SK-N-SH (cell line): ENCODE results near the gene TRAPPC12. TPM values are rescaled to one million over a fixed set of nuclear protein-coding genes. Genes with fewer than 3 reads are reported as not detected.

ENCODE experiments used
- CTCF ChIA-PET: fragments of 300-600, 350-600 bp; formaldehyde crosslinking; extraction: SDS; loops from one replicate; lab custom pipeline; 2021; lab: Yijun Ruan, JAX
- POLR2A ChIA-PET: fragments of 350-600 bp; sonication (Branson Sonifier 250); formaldehyde crosslinking; extraction: SDS; loops from one replicate; lab custom pipeline; 2020; ENCODE audit warnings: antibody characterized with exemption, inconsistent platforms; lab: Yijun Ruan, JAX
- DNase-seq: peaks from one replicate; pipeline ENCODE4 v3.0.0; 2012
- H2AFZ ChIP-seq: fragments of 200-600 bp; sonication (generic); 2 replicates; pipeline ENCODE4 v1.8.1; 2016; ENCODE audit warnings: antibody characterized with exemption, mild to moderate bottlenecking, low read depth
- H3F3A ChIP-seq: fragments of 200-600 bp; sonication (generic); replicated peaks from 2 replicates; pipeline ENCODE3; 2016; ENCODE audit warnings: antibody characterized with exemption, mild to moderate bottlenecking; ENCODE audit not compliant: insufficient read depth
- H3K27ac ChIP-seq, 2 experiments: fragments of 200-500 bp in 1 of 2; fragments of 200-600 bp in 1 of 2; sonication (Bioruptor generic) in 1 of 2; sonication (generic), shearing (Covaris generic) in 1 of 2; 2 replicates each; pipeline versions ENCODE4 v1.5.1 to v1.6.1; 2014 to 2016; ENCODE audit warnings: low read depth in 2 of 2, inconsistent platforms in 1 of 2, low read length in 1 of 2, mild to moderate bottlenecking in 1 of 2, mixed read lengths in 1 of 2
- H3K27me3 ChIP-seq: fragments of 200-600 bp; sonication (generic), shearing (Covaris generic); 2 replicates; pipeline ENCODE4 v1.6.1; 2016; ENCODE audit warnings: mixed run types; ENCODE audit not compliant: insufficient read depth
- H3K36me3 ChIP-seq, 2 experiments: fragments of 200-500 bp in 1 of 2; fragments of 200-600 bp in 1 of 2; sonication (Bioruptor generic) in 1 of 2; sonication (generic) in 1 of 2; replicated peaks in 1 of 2; 2 replicates each; pipeline versions ENCODE3 to v1.5.1; 2014 to 2016; ENCODE audit warnings: low read length in 1 of 2, mild to moderate bottlenecking in 1 of 2; ENCODE audit not compliant: insufficient read depth in 2 of 2, control insufficient read depth in 1 of 2
- H3K4me1 ChIP-seq, 2 experiments: fragments of 200-500 bp in 1 of 2; fragments of 200-600 bp in 1 of 2; sonication (Bioruptor generic) in 1 of 2; sonication (generic), shearing (Covaris generic) in 1 of 2; 2 replicates each; pipeline versions ENCODE4 v1.5.1 to v1.6.1; 2014 to 2016; ENCODE audit warnings: low read depth in 1 of 2, low read length in 1 of 2, mixed run types in 1 of 2; ENCODE audit not compliant: insufficient read depth in 2 of 2, control insufficient read depth in 1 of 2
- H3K4me2 ChIP-seq: fragments of 200-600 bp; sonication (generic), shearing (Covaris generic); 2 replicates; pipeline ENCODE4 v1.6.1; 2017; ENCODE audit warnings: mixed run types
- H3K4me3 ChIP-seq, 2 experiments: fragments of 200-500 bp in 1 of 2; fragments of 200-600 bp in 1 of 2; sonication (Bioruptor generic) in 1 of 2; sonication (generic), shearing (Covaris generic) in 1 of 2; 2 replicates each; pipeline versions ENCODE4 v1.5.1 to v1.8.1; 2014 to 2016; ENCODE audit warnings: low read depth in 2 of 2, inconsistent platforms in 1 of 2, low read length in 1 of 2, mild to moderate bottlenecking in 1 of 2, mixed read lengths in 1 of 2, moderate library complexity in 1 of 2
- H3K79me2 ChIP-seq: fragments of 200-600 bp; sonication (generic); 2 replicates; pipeline ENCODE4 v1.8.1; 2017; ENCODE audit warnings: mild to moderate bottlenecking; ENCODE audit not compliant: insufficient read depth
- H3K9ac ChIP-seq: fragments of 200-600 bp; sonication (generic); 2 replicates; pipeline ENCODE4 v1.6.1; 2017; ENCODE audit warnings: mixed run types
- H3K9me2 ChIP-seq: fragments of 200-600 bp; sonication (generic); 2 replicates; pipeline ENCODE4 v1.6.1; 2017; ENCODE audit warnings: mixed run types
- H3K9me3 ChIP-seq: fragments of 200-600 bp; sonication (generic); 2 replicates; pipeline ENCODE4 v1.6.1; 2017; ENCODE audit warnings: mixed run types, mild to moderate bottlenecking, moderate library complexity
- H4K20me1 ChIP-seq: fragments of 200-600 bp; sonication (generic); 2 replicates; pipeline ENCODE4 v1.6.1; 2017; ENCODE audit warnings: mild to moderate bottlenecking, mixed run types; ENCODE audit not compliant: insufficient read depth
- EP300 ChIP-seq, 2 experiments: IDR thresholded peaks; 2 replicates each; pipeline versions ENCODE4 v1.4.0 to v1.6.1; 2012; ENCODE audit warnings: borderline replicate concordance in 1 of 2, low read depth in 1 of 2, low read length in 1 of 2
- EZH2phosphoT487 ChIP-seq: fragments of 200-600 bp; sonication (generic); IDR thresholded peaks from 2 replicates; pipeline ENCODE4 v1.6.1; 2017; ENCODE audit warnings: low read depth, mixed run types, mild to moderate bottlenecking, antibody characterized with exemption, moderate library complexity, borderline replicate concordance
- FOSL2 ChIP-seq: IDR thresholded peaks from 2 replicates; pipeline ENCODE4 v1.4.0; 2012; ENCODE audit warnings: low read depth, mild to moderate bottlenecking, moderate library complexity, borderline replicate concordance
- FOXJ3 ChIP-seq: sonication (generic); formaldehyde crosslinking; IDR thresholded peaks from 2 replicates; pipeline ENCODE4 v1.5.1; 2020; ENCODE audit warnings: mild to moderate bottlenecking, missing genetic modification reagents
- FOXM1 ChIP-seq: IDR thresholded peaks from 2 replicates; pipeline ENCODE4 v1.4.0; 2012; ENCODE audit warnings: low read depth, mild to moderate bottlenecking
- GATA2 ChIP-seq: sonication (generic); formaldehyde crosslinking; IDR thresholded peaks from 2 replicates; pipeline ENCODE4 v1.5.0; 2020; ENCODE audit warnings: mild to moderate bottlenecking, missing genetic modification reagents
- JUND ChIP-seq: IDR thresholded peaks from 2 replicates; pipeline ENCODE4 v1.4.0; 2012
- RAD21 ChIP-seq: IDR thresholded peaks from 2 replicates; pipeline ENCODE4 v1.6.1; 2012; ENCODE audit warnings: mild to moderate bottlenecking, low read length
- RCOR1 ChIP-seq: fragments of 150-350 bp; IDR thresholded peaks from 2 replicates; pipeline ENCODE4 v1.6.1; 2017; ENCODE audit warnings: antibody characterized with exemption, low read length
- SMC3 ChIP-seq: IDR thresholded peaks from 2 replicates; pipeline ENCODE4 v1.6.1; 2012; ENCODE audit warnings: low read depth, low read length, improper control_type of control experiment
- TCF12 ChIP-seq: IDR thresholded peaks from 2 replicates; pipeline ENCODE4 v1.4.0; 2012
- YY1 ChIP-seq: IDR thresholded peaks from 2 replicates; pipeline ENCODE4 v1.4.0; 2012; ENCODE audit warnings: low read depth, mild to moderate bottlenecking
- WGBS: methylation state at CpG from one replicate; pipeline ENCODE4 v1.1.6; 2017; ENCODE audit warnings: low lambda C conversion rate; 5-methylcytosine and 5-hydroxymethylcytosine counted together
- polyA plus RNA-seq, 3 experiments: library from polyadenylated mRNA; depleted of rRNA; stranded (reverse); fragments of >200 nt; gene quantifications; 2 replicates each; pipeline ENCODE4 v1.2.3, GENCODE V29; 2012
- TF ChIP-seq, protein P1 (sequence below): IDR thresholded peaks from 2 replicates; pipeline ENCODE4; 2012
- TF ChIP-seq, protein P2 (sequence below): IDR thresholded peaks from 2 replicates; pipeline ENCODE4 v1.4.0; 2012; ENCODE audit warnings: low read depth
- TF ChIP-seq, protein P3 (sequence below): IDR thresholded peaks from 2 replicates; pipeline ENCODE4 v1.6.1; 2012; ENCODE audit warnings: mild to moderate bottlenecking, low read depth, low read length, moderate library complexity
- TF ChIP-seq, protein P4 (sequence below): IDR thresholded peaks from 2 replicates; pipeline ENCODE4 v1.4.0; 2012; ENCODE audit warnings: low read depth, borderline replicate concordance
- TF ChIP-seq, protein P5 (sequence below): fragments of 150-350 bp; IDR thresholded peaks from 2 replicates; pipeline ENCODE4 v1.6.1; 2017; ENCODE audit warnings: antibody characterized with exemption, low read length, low read depth, borderline replicate concordance

The TRAPPC12 gene
- polyA plus RNA-seq, 1 of the 3 experiments (the other 2 are of a cell fraction): 83.3 TPM

DNA sequence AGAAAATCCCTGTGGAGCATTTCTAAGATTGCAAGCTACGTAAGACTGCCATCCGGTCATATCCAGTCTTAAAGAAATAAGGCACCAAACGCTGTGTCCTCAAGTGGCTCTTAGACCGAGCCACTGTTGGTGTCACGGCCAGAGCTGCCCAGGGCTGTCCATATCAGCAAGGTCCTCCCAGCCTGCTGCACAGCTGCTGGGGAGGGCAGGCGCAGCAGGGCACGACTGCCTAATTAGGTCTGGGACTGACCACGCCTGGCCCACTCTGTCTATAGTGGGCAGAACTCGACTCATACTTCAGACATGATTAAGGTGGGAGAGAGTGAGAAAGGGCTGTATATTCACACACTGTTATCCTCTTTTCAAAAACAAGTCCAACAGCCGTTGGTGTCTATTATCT, 41.2 kb upstream of the TRAPPC12 start:
- Histone ChIP-seq H3K4me3 (no peak overlapping the region), H3K79me2 (peaks cover 5% of the 10 kb centered on the region; the same call in 1 of the 2 replicates), H3K27me3 (no peaks in the 10 kb centered on the region), H3F3A (no peaks in the 10 kb centered on the region), H3K27ac (no peak overlapping the region), H3K9me2 (no peaks in the 10 kb centered on the region), H3K9me3 (no peaks in the 10 kb centered on the region), H3K9ac (no peak overlapping the region), H4K20me1 (no peaks in the 10 kb centered on the region), H3K4me2 (no peak overlapping the region), H2AFZ (no peak overlapping the region), H3K4me1 (no peaks in the 10 kb centered on the region; a peak in 1 of 4 replicates), H3K36me3 (peaks cover 3 to 30% of the 10 kb centered on the region in 2 experiments)
- ChIA-PET CTCF (no interaction called here), POLR2A (no interaction called here)
- DNase-seq: no peak
- WGBS: 93% methylated on average over 10 of the region's 10 CpGs
- TF ChIP-seq FOSL2: no peak
- no peak for TF ChIP-seq EP300 (IDR thresholded peaks at IDR 0.05; ENCODE audit: borderline replicate concordance in 1 of 2, low read depth in 1 of 2, low read length in 1 of 2)
- TF ChIP-seq RCOR1: no peak
- TF ChIP-seq JUND: no peak
- TF ChIP-seq, protein P1, sequence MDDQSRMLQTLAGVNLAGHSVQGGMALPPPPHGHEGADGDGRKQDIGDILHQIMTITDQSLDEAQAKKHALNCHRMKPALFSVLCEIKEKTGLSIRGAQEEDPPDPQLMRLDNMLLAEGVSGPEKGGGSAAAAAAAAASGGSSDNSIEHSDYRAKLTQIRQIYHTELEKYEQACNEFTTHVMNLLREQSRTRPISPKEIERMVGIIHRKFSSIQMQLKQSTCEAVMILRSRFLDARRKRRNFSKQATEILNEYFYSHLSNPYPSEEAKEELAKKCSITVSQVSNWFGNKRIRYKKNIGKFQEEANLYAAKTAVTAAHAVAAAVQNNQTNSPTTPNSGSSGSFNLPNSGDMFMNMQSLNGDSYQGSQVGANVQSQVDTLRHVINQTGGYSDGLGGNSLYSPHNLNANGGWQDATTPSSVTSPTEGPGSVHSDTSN: no peak
- TF ChIP-seq, protein P2, sequence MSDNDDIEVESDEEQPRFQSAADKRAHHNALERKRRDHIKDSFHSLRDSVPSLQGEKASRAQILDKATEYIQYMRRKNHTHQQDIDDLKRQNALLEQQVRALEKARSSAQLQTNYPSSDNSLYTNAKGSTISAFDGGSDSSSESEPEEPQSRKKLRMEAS: no peak
- no peak for TF ChIP-seq RAD21
- no peak for TF ChIP-seq FOXM1
- no peak for TF ChIP-seq YY1
- no peak for TF ChIP-seq GATA2 (CRISPR knock-in tag)
- no peak for TF ChIP-seq TCF12
- TF ChIP-seq EZH2phosphoT487: no peak
- TF ChIP-seq SMC3: no peak
- TF ChIP-seq, protein P3, sequence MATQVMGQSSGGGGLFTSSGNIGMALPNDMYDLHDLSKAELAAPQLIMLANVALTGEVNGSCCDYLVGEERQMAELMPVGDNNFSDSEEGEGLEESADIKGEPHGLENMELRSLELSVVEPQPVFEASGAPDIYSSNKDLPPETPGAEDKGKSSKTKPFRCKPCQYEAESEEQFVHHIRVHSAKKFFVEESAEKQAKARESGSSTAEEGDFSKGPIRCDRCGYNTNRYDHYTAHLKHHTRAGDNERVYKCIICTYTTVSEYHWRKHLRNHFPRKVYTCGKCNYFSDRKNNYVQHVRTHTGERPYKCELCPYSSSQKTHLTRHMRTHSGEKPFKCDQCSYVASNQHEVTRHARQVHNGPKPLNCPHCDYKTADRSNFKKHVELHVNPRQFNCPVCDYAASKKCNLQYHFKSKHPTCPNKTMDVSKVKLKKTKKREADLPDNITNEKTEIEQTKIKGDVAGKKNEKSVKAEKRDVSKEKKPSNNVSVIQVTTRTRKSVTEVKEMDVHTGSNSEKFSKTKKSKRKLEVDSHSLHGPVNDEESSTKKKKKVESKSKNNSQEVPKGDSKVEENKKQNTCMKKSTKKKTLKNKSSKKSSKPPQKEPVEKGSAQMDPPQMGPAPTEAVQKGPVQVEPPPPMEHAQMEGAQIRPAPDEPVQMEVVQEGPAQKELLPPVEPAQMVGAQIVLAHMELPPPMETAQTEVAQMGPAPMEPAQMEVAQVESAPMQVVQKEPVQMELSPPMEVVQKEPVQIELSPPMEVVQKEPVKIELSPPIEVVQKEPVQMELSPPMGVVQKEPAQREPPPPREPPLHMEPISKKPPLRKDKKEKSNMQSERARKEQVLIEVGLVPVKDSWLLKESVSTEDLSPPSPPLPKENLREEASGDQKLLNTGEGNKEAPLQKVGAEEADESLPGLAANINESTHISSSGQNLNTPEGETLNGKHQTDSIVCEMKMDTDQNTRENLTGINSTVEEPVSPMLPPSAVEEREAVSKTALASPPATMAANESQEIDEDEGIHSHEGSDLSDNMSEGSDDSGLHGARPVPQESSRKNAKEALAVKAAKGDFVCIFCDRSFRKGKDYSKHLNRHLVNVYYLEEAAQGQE: no peak
- TF ChIP-seq FOXJ3 (CRISPR knock-in tag): no peak
- TF ChIP-seq, protein P4, sequence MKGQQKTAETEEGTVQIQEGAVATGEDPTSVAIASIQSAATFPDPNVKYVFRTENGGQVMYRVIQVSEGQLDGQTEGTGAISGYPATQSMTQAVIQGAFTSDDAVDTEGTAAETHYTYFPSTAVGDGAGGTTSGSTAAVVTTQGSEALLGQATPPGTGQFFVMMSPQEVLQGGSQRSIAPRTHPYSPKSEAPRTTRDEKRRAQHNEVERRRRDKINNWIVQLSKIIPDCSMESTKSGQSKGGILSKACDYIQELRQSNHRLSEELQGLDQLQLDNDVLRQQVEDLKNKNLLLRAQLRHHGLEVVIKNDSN: no peak
- TF ChIP-seq, protein P5, sequence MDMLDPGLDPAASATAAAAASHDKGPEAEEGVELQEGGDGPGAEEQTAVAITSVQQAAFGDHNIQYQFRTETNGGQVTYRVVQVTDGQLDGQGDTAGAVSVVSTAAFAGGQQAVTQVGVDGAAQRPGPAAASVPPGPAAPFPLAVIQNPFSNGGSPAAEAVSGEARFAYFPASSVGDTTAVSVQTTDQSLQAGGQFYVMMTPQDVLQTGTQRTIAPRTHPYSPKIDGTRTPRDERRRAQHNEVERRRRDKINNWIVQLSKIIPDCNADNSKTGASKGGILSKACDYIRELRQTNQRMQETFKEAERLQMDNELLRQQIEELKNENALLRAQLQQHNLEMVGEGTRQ: no peak
- TF ChIP-seq, all 33 proteins: peak for 0
